ENCODE data around the gene DYNLL1. TPM values are rescaled to one million over a fixed set of nuclear protein-coding genes. Genes with fewer than 3 reads are reported as not detected.

The DYNLL1 gene
- total and polyA plus RNA-seq, 2 of the 13 experiments (the other 11 are each of a cell fraction or from before 2014, with no cell fraction given): 271 to 294 TPM

DNA sequence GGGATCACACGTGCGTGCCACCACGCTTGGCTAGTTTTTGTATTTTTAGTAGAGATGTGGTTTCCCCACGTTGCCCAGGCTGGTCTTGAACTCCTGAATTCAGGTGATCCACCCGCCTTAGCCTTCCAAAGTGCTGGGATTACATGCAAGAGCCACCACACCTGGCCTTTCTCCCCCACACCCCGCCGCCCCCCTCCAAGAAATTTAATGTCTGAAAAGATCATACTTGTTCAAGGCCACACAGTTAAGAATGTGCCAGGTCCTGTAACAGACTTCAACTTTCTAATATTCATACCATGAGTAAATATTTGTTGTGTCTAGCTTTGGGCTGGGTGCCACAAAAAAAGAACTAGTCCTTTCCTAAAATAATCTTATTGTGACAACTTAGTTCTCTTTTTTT lies 40.6 kb upstream of the DYNLL1 start:
- WGBS (ENCODE audit: low lambda C conversion rate): 100% methylated on average over 7 of the region's 7 CpGs
- Histone ChIP-seq H3K79me2 (ENCODE audit: insufficient read depth, low read length) (peaks cover under 1% of the 10 kb centered on the region), H3K4me1 (ENCODE audit: insufficient read depth, low read length) (no peaks in the 10 kb centered on the region), H3K4me3 (replicated peaks in 1 of 3; ENCODE audit: insufficient read depth in 1 of 3, low read depth in 2 of 3, low read length in 3 of 3) (no peak overlapping the region), H3K4me2 (ENCODE audit: low read depth, low read length) (no peak overlapping the region), H4K20me1 (ENCODE audit: insufficient read depth, low read length) (0 out of 2 replicates have a peak, but pooled peaks cover 9% of the 10 kb centered on the region), H2AFZ (ENCODE audit: low read length) (no peak overlapping the region), H3K36me3 (replicated peaks in 1 of 2; ENCODE audit: control insufficient read depth in 1 of 2, insufficient read depth in 2 of 2, low read length in 2 of 2) (peaks cover 24 to 53% of the 10 kb centered on the region in 2 experiments), H3K27me3 (ENCODE audit: control insufficient read depth in 1 of 2, insufficient read depth in 2 of 2, low read length in 2 of 2) (no peaks in the 10 kb centered on the region), H3K27ac (ENCODE audit: extremely low read length, insufficient read depth, low read length) (no peak overlapping the region), H3K9ac (ENCODE audit: insufficient read depth, low read depth, low read length) (no peak overlapping the region), H3K9me3 (ENCODE audit: low read length) (no peaks in the 10 kb centered on the region)
- no TSS peak for BruUV-seq (replicated peaks)
- ChIA-PET CTCF (ENCODE audit: low intra/inter-chr PET ratio, low total read pairs) (no interaction called here), POLR2A (no interaction called here)
- in situ Hi-C loops (cut with HindIII; ENCODE audit: extremely low pct_ligation_motif_present, low pct_unique_long_range_greater_than_20kb) (no loop called here), intact Hi-C loops (cut with micrococcal nuclease; ENCODE audit: unreplicated experiment) (loop anchor here (5.0 kb wide), 1 partner anchor 77 kb away; the partner anchor contains the start of gene RNF10)
- ATAC-seq: no peak
- TF ChIP-seq, protein P1, sequence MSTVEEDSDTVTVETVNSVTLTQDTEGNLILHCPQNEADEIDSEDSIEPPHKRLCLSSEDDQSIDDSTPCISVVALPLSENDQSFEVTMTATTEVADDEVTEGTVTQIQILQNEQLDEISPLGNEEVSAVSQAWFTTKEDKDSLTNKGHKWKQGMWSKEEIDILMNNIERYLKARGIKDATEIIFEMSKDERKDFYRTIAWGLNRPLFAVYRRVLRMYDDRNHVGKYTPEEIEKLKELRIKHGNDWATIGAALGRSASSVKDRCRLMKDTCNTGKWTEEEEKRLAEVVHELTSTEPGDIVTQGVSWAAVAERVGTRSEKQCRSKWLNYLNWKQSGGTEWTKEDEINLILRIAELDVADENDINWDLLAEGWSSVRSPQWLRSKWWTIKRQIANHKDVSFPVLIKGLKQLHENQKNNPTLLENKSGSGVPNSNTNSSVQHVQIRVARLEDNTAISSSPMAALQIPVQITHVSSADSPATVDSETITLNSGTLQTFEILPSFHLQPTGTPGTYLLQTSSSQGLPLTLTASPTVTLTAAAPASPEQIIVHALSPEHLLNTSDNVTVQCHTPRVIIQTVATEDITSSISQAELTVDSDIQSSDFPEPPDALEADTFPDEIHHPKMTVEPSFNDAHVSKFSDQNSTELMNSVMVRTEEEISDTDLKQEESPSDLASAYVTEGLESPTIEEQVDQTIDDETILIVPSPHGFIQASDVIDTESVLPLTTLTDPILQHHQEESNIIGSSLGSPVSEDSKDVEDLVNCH (CRISPR knock-in tag; IDR thresholded peaks at IDR 0.05): no peak
- TF ChIP-seq ZSCAN21 (CRISPR knock-in tag; IDR thresholded peaks at IDR 0.05; ENCODE audit: borderline replicate concordance) (no peak), SATB2 (CRISPR knock-in tag; IDR thresholded peaks at IDR 0.05) (no peak), RXRA (CRISPR knock-in tag; IDR thresholded peaks at IDR 0.05) (no peak), PHF20 (CRISPR knock-in tag; IDR thresholded peaks at IDR 0.05) (no peak), ZBTB8A (CRISPR knock-in tag; IDR thresholded peaks at IDR 0.05; ENCODE audit: borderline replicate concordance, low read depth) (no peak), THAP11 (CRISPR knock-in tag; IDR thresholded peaks at IDR 0.05) (no peak), ZNF737 (CRISPR knock-in tag; IDR thresholded peaks at IDR 0.05; ENCODE audit: borderline replicate concordance) (no peak)
- FAIRE-seq: no peak
- DNase-seq (ENCODE audit: low spot score): no peak
